Right renal pelvis (tissue), 4 donors: ENCODE measurements around the gene XRCC3. TPM values are rescaled to one million over a fixed set of nuclear protein-coding genes. Genes with fewer than 3 reads are reported as not detected.

Experiments
- DNase-seq, 4 donors: peaks; one replicate each; pipeline ENCODE4 v3.0.0-alpha.2; 2013; ENCODE audit warnings: low read depth in 4 of 4, low spot score in 3 of 4, missing footprints in 1 of 4
- polyA plus RNA-seq, 4 donors: library from polyadenylated mRNA; unstranded; fragments of 120-200 nt; gene quantifications; one replicate each; pipeline ENCODE4 v1.2.1, GENCODE V29; 2013; ENCODE audit not compliant: insufficient read length in 4 of 4

The XRCC3 gene
- polyA plus RNA-seq, 4 donors, result 12.6 to 16.0 (median 14.7) TPM

DNA sequence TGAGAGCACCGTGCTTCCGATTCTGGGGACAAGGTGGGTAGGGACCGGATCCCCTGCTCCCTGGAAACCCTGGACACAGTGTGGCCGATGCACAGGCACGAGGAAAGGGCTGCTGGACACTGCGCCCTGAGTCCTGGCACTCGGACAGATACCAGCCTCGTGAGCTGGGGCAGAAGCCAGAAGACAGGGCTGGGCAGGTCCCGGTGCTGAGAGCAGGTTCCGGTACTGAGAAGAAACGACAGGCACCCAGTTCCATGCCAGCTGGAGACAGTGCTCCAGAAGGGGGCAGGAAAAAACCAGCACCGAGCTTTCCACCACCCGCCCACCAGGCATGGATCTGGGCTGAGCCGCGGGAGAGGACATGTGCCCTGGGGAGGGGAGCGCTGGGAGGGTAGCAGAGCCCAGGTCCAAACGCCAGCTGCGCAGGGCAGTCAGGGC, 6.5 kb downstream of the XRCC3 start:
- DNase-seq, result no peak

GRCh38 chr14:103707329-103708263, 7.7 kb downstream of the XRCC3 start:
- DNase-seq, result no peak

GRCh38 chr14:103706551-103707328, 8.5 kb downstream of the XRCC3 start:
- no peak for DNase-seq

- DNase-seq, result no peak
Measured at GRCh38 chr14:103705504-103706284, 9.6 kb downstream of the XRCC3 start.

GRCh38 chr14:103705118-103705503, 10.1 kb downstream of the XRCC3 start:
- DNase-seq, result no peak

- DNase-seq, result no peak
Measured at GRCh38 chr14:103704708-103705107, 10.5 kb downstream of the XRCC3 start.

- no peak for DNase-seq
Measured at GRCh38 chr14:103703433-103704385, 11.5 kb downstream of the XRCC3 start.

- DNase-seq, result no peak
Measured at GRCh38 chr14:103702497-103703432, 12.5 kb downstream of the XRCC3 start.

DNA sequence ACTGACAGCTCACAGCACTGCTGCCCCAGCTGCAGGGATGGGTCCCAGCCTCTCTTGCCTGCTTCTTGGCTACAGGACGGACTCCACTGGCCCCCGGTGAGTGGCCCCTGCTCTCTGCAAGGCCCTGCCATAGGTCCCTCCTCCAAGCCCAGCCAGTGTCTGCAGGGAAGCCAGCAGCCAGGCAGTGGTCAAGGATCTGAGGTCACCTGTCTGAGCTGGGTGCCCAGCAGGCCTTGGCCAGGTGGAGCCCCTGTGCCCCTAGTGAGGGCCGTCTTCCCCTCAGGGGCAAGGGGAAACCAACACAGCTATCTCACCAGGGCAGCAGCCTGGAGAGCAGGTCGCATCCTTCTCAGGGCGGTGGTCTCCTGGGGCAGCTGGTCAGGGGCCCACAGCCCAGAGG, 13.2 kb downstream of the XRCC3 start:
- DNase-seq, result no peak

DNA sequence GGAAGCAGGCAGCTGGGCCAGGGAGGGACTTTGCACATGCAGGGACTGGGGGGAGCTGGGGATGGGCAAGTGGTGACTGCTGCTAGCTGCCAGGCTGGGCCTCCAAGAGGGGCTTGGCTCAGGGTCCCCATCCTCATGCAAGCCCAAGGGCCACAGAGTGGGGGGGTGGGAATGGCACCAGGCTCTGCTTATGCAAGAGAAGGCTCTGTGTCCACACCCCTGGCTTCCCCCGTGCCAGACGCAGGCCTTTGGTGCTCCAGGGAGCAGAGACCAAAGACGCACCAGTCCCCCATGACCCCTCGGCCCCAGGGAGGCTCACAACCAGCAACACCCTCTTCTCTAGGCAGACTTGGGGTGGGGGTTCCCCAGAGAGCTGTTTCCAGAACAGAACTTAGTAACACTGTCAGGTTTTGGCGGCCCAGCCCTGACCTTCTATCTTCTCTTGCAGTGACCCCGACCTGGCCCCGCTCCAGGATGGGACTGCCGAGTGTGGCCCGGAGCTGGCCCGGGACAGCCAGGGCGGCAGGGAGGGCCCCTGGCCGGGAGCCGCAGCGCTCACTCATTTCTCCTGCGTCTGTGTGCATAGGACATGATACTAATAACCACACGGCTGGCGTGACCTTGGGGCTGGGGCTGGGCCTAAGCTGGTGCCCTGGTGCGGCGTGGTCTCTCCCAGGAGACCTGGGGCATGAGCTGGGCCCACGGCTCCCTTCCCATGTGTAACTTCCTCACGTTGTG, 14.3 kb downstream of the XRCC3 start:
- DNase-seq, result no peak

- no peak for DNase-seq
Measured at GRCh38 chr14:103699901-103700752, 15.1 kb downstream of the XRCC3 start.

GRCh38 chr14:103699261-103699661, 16.0 kb downstream of the XRCC3 start:
- DNase-seq, result no peak

GRCh38 chr14:103698380-103699260, 16.6 kb downstream of the XRCC3 start:
- no peak for DNase-seq

- DNase-seq, result no peak
Measured at GRCh38 chr14:103697603-103698379, 17.5 kb downstream of the XRCC3 start.

- DNase-seq, result no peak
Measured at GRCh38 chr14:103697206-103697602, 18.0 kb downstream of the XRCC3 start.
